Measurements from ENCODE around the gene DDX1. TPM values are rescaled to one million over a fixed set of nuclear protein-coding genes. Genes with fewer than 3 reads are reported as not detected.

The DDX1 gene
- total RNA-seq, 1 experiment from 2014 or later, result 62.6 TPM

- BruUV-seq (replicated peaks), result no TSS peak
- Histone ChIP-seq H3K9ac (ENCODE audit: low read length) (no peak overlapping the region), H3K9me2 (replicated peaks; ENCODE audit: low read length) (no peaks in the 10 kb centered on the region), H3F3A (ENCODE audit: low read length, unreplicated experiment) (no peaks in the 10 kb centered on the region), H3K4me3 (ENCODE audit: low read length) (no peak overlapping the region), H3K27me3 (ENCODE audit: low read length) (peaks cover 96% of the 10 kb centered on the region), H3K4me2 (ENCODE audit: low read length) (no peak overlapping the region), H4K20me1 (ENCODE audit: low read length) (no peaks in the 10 kb centered on the region), H3K9me3 (ENCODE audit: low read length) (no peaks in the 10 kb centered on the region), H2AFZ (ENCODE audit: low read length) (no peak overlapping the region), H3K27ac (ENCODE audit: low read length) (no peak overlapping the region), H3K4me1 (ENCODE audit: insufficient read depth, low read length) (no peaks in the 10 kb centered on the region), H3K79me2 (ENCODE audit: low read length) (no peaks in the 10 kb centered on the region), H3K36me3 (ENCODE audit: low read depth, low read length) (no peaks in the 10 kb centered on the region)
- ChIA-PET CTCF (no interaction called here), POLR2A (ENCODE audit: unreplicated experiment) (no interaction called here)
- TF ChIP-seq EZH2phosphoT487 (IDR thresholded peaks at IDR 0.05; ENCODE audit: borderline replicate concordance, low read length) (no peak), CTCF (conservative IDR thresholded peaks at IDR 0.05; ENCODE audit: low read depth, low read length) (no peak), EZH2 (IDR thresholded peaks at IDR 0.05; ENCODE audit: low read length, unreplicated experiment) (no peak)
- intact Hi-C loops (cut with micrococcal nuclease), result no loop called here
- ATAC-seq (no peak), DNase-seq (no peak)
These were observed 70.4 kb downstream of the DDX1 start for GRCh38 chr2:15662026-15662425.

GRCh38 chr2:15662579-15662978, 70.9 kb downstream of the DDX1 start:
- intact Hi-C loops (cut with micrococcal nuclease), result no loop called here
- no peak overlapping the region for H3K9ac ChIP-seq (ENCODE audit: low read length)
- H3K27me3 ChIP-seq (ENCODE audit: low read length), result peaks cover 96% of the 10 kb centered on the region
- H3K9me2 ChIP-seq (replicated peaks; ENCODE audit: low read length), result no peaks in the 10 kb centered on the region
- CTCF ChIA-PET, result no interaction called here
- H3K79me2 ChIP-seq (ENCODE audit: low read length), result no peaks in the 10 kb centered on the region
- ATAC-seq (no peak), DNase-seq (no peak)
- H3K36me3 ChIP-seq (ENCODE audit: low read depth, low read length), result no peaks in the 10 kb centered on the region
- H3K27ac ChIP-seq (ENCODE audit: low read length), result no peak overlapping the region
- no TSS peak for BruUV-seq (replicated peaks)
- no peak overlapping the region for H2AFZ ChIP-seq (ENCODE audit: low read length)
- no peaks in the 10 kb centered on the region for H3F3A ChIP-seq (ENCODE audit: low read length, unreplicated experiment)
- POLR2A ChIA-PET (ENCODE audit: unreplicated experiment), result no interaction called here
- TF ChIP-seq EZH2phosphoT487 (IDR thresholded peaks at IDR 0.05; ENCODE audit: borderline replicate concordance, low read length) (no peak), EZH2 (IDR thresholded peaks at IDR 0.05; ENCODE audit: low read length, unreplicated experiment) (no peak), CTCF (conservative IDR thresholded peaks at IDR 0.05; ENCODE audit: low read depth, low read length) (no peak)
- H3K4me3 ChIP-seq (ENCODE audit: low read length), result no peak overlapping the region
- H3K4me2 ChIP-seq (ENCODE audit: low read length), result no peak overlapping the region
- H3K4me1 ChIP-seq (ENCODE audit: insufficient read depth, low read length), result no peaks in the 10 kb centered on the region
- H3K9me3 ChIP-seq (ENCODE audit: low read length), result no peaks in the 10 kb centered on the region
- H4K20me1 ChIP-seq (ENCODE audit: low read length), result no peaks in the 10 kb centered on the region

GRCh38 chr2:15663802-15664201, 72.1 kb downstream of the DDX1 start:
- TF ChIP-seq CTCF (conservative IDR thresholded peaks at IDR 0.05; ENCODE audit: low read depth, low read length) (no peak), EZH2 (IDR thresholded peaks at IDR 0.05; ENCODE audit: low read length, unreplicated experiment) (no peak)
- Histone ChIP-seq H3K36me3 (ENCODE audit: low read depth, low read length) (no peaks in the 10 kb centered on the region), H3K27ac (ENCODE audit: low read length) (no peak overlapping the region), H3K9me2 (replicated peaks; ENCODE audit: low read length) (no peaks in the 10 kb centered on the region), H4K20me1 (ENCODE audit: low read length) (no peaks in the 10 kb centered on the region), H3K9me3 (ENCODE audit: low read length) (no peaks in the 10 kb centered on the region), H3K79me2 (ENCODE audit: low read length) (no peaks in the 10 kb centered on the region), H3K4me1 (ENCODE audit: insufficient read depth, low read length) (no peaks in the 10 kb centered on the region), H2AFZ (ENCODE audit: low read length) (no peak overlapping the region), H3K4me3 (ENCODE audit: low read length) (no peak overlapping the region), H3K27me3 (ENCODE audit: low read length) (peaks cover 96% of the 10 kb centered on the region), H3F3A (ENCODE audit: low read length, unreplicated experiment) (no peaks in the 10 kb centered on the region), H3K4me2 (ENCODE audit: low read length) (no peak overlapping the region), H3K9ac (ENCODE audit: low read length) (no peak overlapping the region)
- ATAC-seq, result no peak
- no TSS peak for BruUV-seq (replicated peaks)
- intact Hi-C loops (cut with micrococcal nuclease), result no loop called here
- POLR2A ChIA-PET (ENCODE audit: unreplicated experiment), result no interaction called here
- CTCF ChIA-PET, result no interaction called here
- no peak for DNase-seq
